GM18873 (cell line): ENCODE measurements around the gene PRKCB.

Experiments used
- ATAC-seq: cut with Tn5 transposase; IDR thresholded peaks from one replicate; pipeline ENCODE4 v1.9.1; 2021; ENCODE audit warnings: mild to moderate bottlenecking, moderate library complexity, moderate number of reproducible peaks; ENCODE audit not compliant: unreplicated experiment, low FRiP score

PRKCB gene

GRCh38 chr16:23833960-23834685 lies 1.7 kb upstream of the PRKCB start:
- no peak for ATAC-seq

- ATAC-seq = no peak
These were observed 258 bp downstream of the PRKCB start for GRCh38 chr16:23836078-23836403.

GRCh38 chr16:23836404-23837311 lies 875 bp downstream of the PRKCB start:
- ATAC-seq = peak; percentile 22

- no peak for ATAC-seq
These were observed 1.9 kb downstream of the PRKCB start for GRCh38 chr16:23837553-23838308.

GRCh38 chr16:23838485-23839142 lies 2.8 kb downstream of the PRKCB start:
- ATAC-seq = no peak

- ATAC-seq = no peak
These were observed 4.5 kb downstream of the PRKCB start for GRCh38 chr16:23840310-23840709.

- peak; percentile 75 for ATAC-seq
These were observed 6.4 kb downstream of the PRKCB start for GRCh38 chr16:23842137-23842600.

GRCh38 chr16:23843143-23843542 lies 7.4 kb downstream of the PRKCB start:
- ATAC-seq = no peak

- no peak for ATAC-seq
These were observed 11.5 kb downstream of the PRKCB start for GRCh38 chr16:23847251-23847650.

GRCh38 chr16:23847948-23848347 lies 12.2 kb downstream of the PRKCB start:
- ATAC-seq = no peak

- no peak for ATAC-seq
These were observed 13.2 kb downstream of the PRKCB start for GRCh38 chr16:23848958-23849357.

GRCh38 chr16:23852794-23853562 lies 17.2 kb downstream of the PRKCB start:
- no peak for ATAC-seq

- ATAC-seq = no peak
These were observed 19.2 kb downstream of the PRKCB start for GRCh38 chr16:23855010-23855409.

- ATAC-seq = no peak
These were observed 20.5 kb downstream of the PRKCB start for GRCh38 chr16:23856251-23856709.

- no peak for ATAC-seq
These were observed 21.6 kb downstream of the PRKCB start for GRCh38 chr16:23857256-23857880.

GRCh38 chr16:23857881-23858269 lies 22.1 kb downstream of the PRKCB start:
- no peak for ATAC-seq

- ATAC-seq = no peak
These were observed 22.8 kb downstream of the PRKCB start for GRCh38 chr16:23858542-23858941.

GRCh38 chr16:23859713-23860269 lies 24.0 kb downstream of the PRKCB start:
- no peak for ATAC-seq

GRCh38 chr16:23861874-23862273 lies 26.1 kb downstream of the PRKCB start:
- no peak for ATAC-seq
